Measurements from ENCODE around the gene SLCO4A1. TPM values are rescaled to one million over a fixed set of nuclear protein-coding genes. Genes with fewer than 3 reads are reported as not detected.

Gene SLCO4A1
- total RNA-seq, 2 donors from 2014 or later = 2.9 to 5.0 TPM

GRCh38 chr20:62686869-62687830, 44.8 kb downstream of the SLCO4A1 start:
- H3K27me3 Mint-ChIP-seq (ENCODE audit: insufficient read depth) = no peaks in the 10 kb centered on the region
- no peak overlapping the region for H3K27ac Mint-ChIP-seq

GRCh38 chr20:62688083-62688482, 45.8 kb downstream of the SLCO4A1 start:
- no peak for TF ChIP-seq CTCF (conservative IDR thresholded peaks at IDR 0.05)
- WGBS, 2 experiments (ENCODE audit: insufficient coverage in 1 of 2, insufficient read length in 1 of 2) = 94 to 100% methylated on average over 3 to 11 of the region's 11 CpGs
- H3K27me3 Mint-ChIP-seq (ENCODE audit: insufficient read depth) = no peaks in the 10 kb centered on the region
- peaks cover 4% of the 10 kb centered on the region for H3K4me1 Mint-ChIP-seq
- no peaks in the 10 kb centered on the region for H3K36me3 ChIP-seq (ENCODE audit: control insufficient read depth, insufficient read depth, low read length)
- H3K4me1 ChIP-seq (ENCODE audit: control insufficient read depth, insufficient read depth, low read length) = peaks cover 4% of the 10 kb centered on the region
- H3K36me3 Mint-ChIP-seq (ENCODE audit: low read depth) = no peaks in the 10 kb centered on the region
- no peaks in the 10 kb centered on the region for H3K9me3 Mint-ChIP-seq
- H3K4me3 Mint-ChIP-seq = no peak overlapping the region
- H3K27me3 ChIP-seq (ENCODE audit: control insufficient read depth, insufficient read depth, low read length, poor library complexity, severe bottlenecking) = no peaks in the 10 kb centered on the region
- no peak overlapping the region for H3K27ac Mint-ChIP-seq
- H3K9me3 ChIP-seq (ENCODE audit: control insufficient read depth, low read length) = no peaks in the 10 kb centered on the region
- no peak overlapping the region for H3K9ac ChIP-seq (ENCODE audit: extremely low read depth, low read length, poor library complexity, severe bottlenecking)
- no peak overlapping the region for H3K4me3 ChIP-seq (ENCODE audit: low read length)
- DNase-seq = no peak
- no peak overlapping the region for H3K27ac ChIP-seq (ENCODE audit: low read depth, low read length)

More at GRCh38 chr20:62686869-62687830, 44.8 kb downstream of the SLCO4A1 start:
- 91 to 95% methylated on average over 28 to 37 of the region's 37 CpGs for WGBS, 2 experiments (ENCODE audit: insufficient coverage in 1 of 2, insufficient read length in 1 of 2)
- H3K36me3 Mint-ChIP-seq (ENCODE audit: low read depth) = no peaks in the 10 kb centered on the region
- no peak overlapping the region for H3K9ac ChIP-seq (ENCODE audit: extremely low read depth, low read length, poor library complexity, severe bottlenecking)
- no peaks in the 10 kb centered on the region for H3K27me3 ChIP-seq (ENCODE audit: control insufficient read depth, insufficient read depth, low read length, poor library complexity, severe bottlenecking)
- no peaks in the 10 kb centered on the region for H3K9me3 ChIP-seq (ENCODE audit: control insufficient read depth, low read length)
- H3K4me1 ChIP-seq (ENCODE audit: control insufficient read depth, insufficient read depth, low read length) = peaks cover 4% of the 10 kb centered on the region
- no peak overlapping the region for H3K4me3 ChIP-seq (ENCODE audit: low read length)
- no peak overlapping the region for H3K4me3 Mint-ChIP-seq
- no peak for TF ChIP-seq CTCF (conservative IDR thresholded peaks at IDR 0.05)
- no peaks in the 10 kb centered on the region for H3K9me3 Mint-ChIP-seq
- DNase-seq = no peak
- H3K27ac ChIP-seq (ENCODE audit: low read depth, low read length) = no peak overlapping the region
- H3K36me3 ChIP-seq (ENCODE audit: control insufficient read depth, insufficient read depth, low read length) = no peaks in the 10 kb centered on the region
- H3K4me1 Mint-ChIP-seq = peaks cover 4% of the 10 kb centered on the region

- H3K9ac ChIP-seq (ENCODE audit: extremely low read depth, low read length, poor library complexity, severe bottlenecking) = no peak overlapping the region
- H3K9me3 ChIP-seq (ENCODE audit: control insufficient read depth, low read length) = no peaks in the 10 kb centered on the region
- peak overlapping the region; percentile 73 for H3K27ac ChIP-seq (ENCODE audit: low read depth, low read length)
- Mint-ChIP-seq H3K27me3 (ENCODE audit: insufficient read depth) (no peaks in the 10 kb centered on the region), H3K27ac (no peak overlapping the region), H3K4me3 (no peak overlapping the region), H3K36me3 (ENCODE audit: low read depth) (no peaks in the 10 kb centered on the region), H3K4me1 (peaks cover 4% of the 10 kb centered on the region), H3K9me3 (no peaks in the 10 kb centered on the region)
- H3K36me3 ChIP-seq (ENCODE audit: control insufficient read depth, insufficient read depth, low read length) = no peaks in the 10 kb centered on the region
- TF ChIP-seq CTCF (conservative IDR thresholded peaks at IDR 0.05) = peak; percentile 28
- H3K4me3 ChIP-seq (ENCODE audit: low read length) = no peak overlapping the region
- peaks cover 4% of the 10 kb centered on the region for H3K4me1 ChIP-seq (ENCODE audit: control insufficient read depth, insufficient read depth, low read length)
- no peak for DNase-seq
- H3K27me3 ChIP-seq (ENCODE audit: control insufficient read depth, insufficient read depth, low read length, poor library complexity, severe bottlenecking) = no peaks in the 10 kb centered on the region
- 81 to 90% methylated on average over 28 to 29 of the region's 29 CpGs for WGBS, 2 experiments (ENCODE audit: insufficient coverage in 1 of 2, insufficient read length in 1 of 2)
Measured at GRCh38 chr20:62688855-62689460, 46.7 kb downstream of the SLCO4A1 start.
